ENCODE data around the gene ELAVL2.

The ELAVL2 gene

DNA sequence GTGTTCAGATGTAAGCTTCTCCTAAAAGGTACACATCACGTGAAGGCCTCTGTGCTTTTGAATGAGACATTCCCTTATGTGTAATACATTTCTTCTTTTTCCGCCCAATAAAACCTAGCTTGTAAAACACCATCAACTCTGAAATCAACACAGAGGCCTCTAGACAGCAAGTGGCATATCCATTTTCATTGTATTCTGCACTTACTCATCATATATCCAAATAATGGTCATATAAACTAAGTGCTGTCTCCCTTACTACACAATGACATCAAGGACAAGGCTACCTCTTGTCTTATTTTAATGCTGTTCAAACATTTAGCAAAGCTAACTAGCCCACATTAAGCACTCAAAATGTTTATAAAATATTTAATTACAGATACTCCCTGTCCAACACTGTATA is 108.5 kb downstream of the ELAVL2 start:
- peak; percentile 19 for DNase-seq

DNA sequence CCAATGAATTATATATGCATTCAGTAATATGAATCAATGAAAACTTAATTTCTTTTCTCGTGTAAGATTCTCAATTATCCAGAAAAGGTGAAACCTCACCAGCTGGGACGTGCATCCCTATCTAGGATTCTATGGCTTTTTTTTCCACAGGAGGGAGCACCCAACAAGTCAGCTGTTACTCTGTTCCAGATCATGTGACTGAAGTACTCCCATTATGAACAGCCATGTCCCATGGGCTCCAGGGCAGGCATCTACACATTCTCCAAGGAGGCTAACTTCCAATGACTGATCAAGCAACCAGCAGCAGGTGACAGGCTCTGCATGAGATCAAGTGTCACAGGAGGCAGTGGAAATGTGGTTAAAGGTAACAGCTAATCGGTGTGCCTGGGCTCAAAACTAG is 118.8 kb downstream of the ELAVL2 start:
- no peak for DNase-seq

DNA sequence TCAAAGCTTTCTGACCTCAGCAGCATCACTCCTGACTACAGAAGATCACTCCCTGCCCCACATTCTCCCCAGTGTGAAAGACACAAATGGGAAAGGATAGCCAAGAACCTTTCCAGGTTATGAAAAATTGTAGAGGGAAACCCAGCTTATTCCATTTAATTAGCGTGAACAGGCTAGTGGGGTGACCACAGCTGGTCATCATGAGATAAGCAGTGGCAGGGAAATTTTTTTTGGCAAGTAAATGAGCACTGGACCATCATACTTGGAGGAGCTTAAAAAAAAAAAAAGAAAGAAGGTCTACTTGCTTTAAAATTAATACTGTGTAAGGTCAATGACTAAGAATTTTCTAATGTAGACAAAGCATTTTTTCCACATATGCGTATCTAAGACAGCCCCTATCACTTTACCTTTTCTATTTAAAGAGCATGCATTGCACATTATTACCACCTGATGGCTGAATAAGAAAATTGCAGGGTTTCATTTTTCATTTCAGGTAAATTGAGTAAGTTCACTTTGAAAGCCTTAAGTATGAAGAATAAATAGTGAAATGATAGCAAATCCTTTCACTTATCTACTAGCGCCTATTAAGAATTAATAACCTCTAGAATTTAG is 123.6 kb downstream of the ELAVL2 start:
- DNase-seq: no peak

DNA sequence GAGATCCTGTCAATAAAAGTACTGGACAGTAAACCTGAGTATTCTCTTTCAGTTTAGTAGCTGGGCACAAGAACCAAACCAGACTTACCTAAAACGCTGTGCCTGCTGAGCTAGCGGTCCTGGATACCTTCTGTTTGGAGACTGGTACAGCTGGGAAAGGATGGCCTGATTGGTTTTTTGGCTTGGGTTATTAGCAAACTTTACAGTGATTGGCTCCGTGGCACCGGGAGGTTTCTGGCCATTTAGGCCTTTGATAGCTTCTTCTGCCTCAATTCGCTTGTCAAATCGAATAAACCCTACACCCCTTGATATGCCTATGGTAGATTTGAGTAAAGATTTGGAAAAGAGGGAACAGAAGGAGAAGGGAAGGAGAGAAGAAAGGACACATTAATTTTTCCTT is 124.7 kb downstream of the ELAVL2 start:
- DNase-seq: no peak

DNA sequence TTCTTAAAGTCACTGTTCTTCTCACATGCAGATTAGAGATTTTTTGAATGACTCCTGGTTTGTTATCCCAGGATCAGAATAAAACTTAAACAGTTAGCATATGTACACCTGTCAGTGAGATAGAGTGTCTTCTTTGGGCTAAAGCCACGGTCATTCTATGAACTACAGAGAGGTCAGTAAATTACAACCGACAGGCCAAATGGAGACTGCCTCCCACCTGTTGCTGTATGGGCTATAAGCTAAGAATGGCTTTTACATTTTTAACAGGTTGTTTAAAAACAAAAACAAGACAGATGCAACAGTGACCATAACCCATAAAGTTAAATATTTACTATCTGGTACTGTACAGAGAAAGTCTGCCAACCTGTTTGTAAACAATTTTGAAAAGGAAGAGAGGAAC is 125.7 kb downstream of the ELAVL2 start:
- DNase-seq: no peak

DNA sequence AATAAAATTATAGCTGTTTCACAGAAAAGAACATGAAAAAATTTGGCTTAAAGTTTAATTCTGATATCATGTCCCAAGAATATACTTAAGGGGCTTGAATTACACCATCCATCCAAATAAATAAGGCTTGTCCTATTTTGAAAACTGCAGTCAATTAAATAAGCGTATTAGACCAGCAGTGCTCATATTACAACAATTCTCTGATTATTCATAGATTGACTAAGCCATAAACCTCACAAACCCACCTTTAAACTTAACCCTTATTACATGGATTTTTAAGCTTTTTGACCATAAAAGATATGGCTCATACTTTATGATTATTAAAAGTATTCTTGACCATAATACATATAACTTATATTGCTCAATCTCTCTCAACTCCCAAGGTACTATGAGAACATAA is 127.9 kb downstream of the ELAVL2 start:
- DNase-seq: no peak

DNA sequence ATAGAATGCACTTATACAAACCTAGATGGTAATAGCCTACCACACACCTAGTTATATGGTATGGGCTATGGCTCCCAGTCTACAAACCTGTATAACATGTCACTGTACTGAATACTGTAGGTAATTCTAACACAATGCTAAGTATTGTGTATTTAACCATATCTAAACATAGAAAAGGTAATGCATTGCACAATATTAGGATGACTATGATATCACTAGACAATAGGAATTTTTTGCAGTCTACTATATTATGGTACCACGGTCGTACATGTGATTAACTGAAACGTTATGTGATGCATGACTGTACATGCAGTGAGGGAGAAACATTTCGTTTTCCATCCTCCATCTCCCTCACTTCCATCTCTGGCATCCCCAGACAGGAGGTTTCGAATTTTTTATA is 130.5 kb downstream of the ELAVL2 start:
- no peak for DNase-seq

DNA sequence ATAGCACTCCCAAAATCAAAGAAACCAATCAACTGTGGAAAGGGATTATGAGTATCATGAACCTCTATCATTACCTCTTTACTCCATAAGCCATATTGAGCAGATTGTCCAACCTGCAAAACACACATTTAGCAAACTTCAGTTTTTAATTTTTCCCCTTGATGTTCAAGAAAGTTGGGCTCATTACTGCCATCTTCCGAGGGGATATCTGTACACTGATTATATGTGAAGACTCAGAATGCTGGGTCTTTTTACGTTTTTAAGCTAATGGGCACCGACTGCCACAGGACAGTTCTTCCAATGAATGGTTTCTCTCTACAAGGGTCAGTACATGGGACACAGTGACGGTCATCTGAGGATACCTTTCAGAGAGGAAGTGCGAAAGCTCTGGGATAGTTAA is 132.7 kb downstream of the ELAVL2 start:
- DNase-seq: no peak

DNA sequence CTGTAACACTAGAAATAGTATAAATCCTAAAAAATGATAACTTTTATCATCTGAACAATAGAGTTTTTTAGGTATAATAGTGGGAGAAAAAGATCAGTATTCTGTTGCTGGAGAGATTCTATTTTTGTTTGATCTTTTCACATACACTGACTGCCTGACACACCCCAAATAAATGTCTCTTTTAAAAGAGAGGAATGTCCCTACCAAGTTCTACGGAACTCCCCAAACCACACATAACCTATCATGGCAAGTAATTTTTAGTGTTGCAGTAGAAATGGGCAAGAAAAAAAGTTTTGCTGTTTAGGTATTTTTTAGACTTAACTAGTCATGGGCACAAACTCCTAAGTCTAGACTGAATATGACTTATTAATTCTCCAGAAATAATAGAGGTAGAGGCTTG is 139.1 kb downstream of the ELAVL2 start:
- DNase-seq: no peak

DNA sequence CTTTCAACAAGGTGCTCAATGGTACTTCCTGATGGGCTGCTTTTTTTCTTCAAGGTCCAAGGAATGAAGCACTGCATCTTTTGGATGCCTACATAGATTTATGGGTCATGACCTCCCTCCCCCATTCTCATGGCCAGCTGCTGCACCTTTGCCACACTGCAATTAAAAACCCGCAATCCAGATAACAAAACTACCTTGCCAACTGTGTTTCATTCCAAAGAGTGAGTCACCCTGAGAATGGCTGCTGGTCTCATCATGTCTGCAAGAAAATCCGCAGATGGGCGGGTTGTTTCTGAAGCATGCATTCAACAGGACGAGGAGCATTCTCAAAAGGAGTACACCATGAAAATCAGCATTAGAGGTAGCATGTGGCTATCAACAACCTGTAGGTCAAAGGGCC is 139.8 kb downstream of the ELAVL2 start:
- no peak for DNase-seq

DNA sequence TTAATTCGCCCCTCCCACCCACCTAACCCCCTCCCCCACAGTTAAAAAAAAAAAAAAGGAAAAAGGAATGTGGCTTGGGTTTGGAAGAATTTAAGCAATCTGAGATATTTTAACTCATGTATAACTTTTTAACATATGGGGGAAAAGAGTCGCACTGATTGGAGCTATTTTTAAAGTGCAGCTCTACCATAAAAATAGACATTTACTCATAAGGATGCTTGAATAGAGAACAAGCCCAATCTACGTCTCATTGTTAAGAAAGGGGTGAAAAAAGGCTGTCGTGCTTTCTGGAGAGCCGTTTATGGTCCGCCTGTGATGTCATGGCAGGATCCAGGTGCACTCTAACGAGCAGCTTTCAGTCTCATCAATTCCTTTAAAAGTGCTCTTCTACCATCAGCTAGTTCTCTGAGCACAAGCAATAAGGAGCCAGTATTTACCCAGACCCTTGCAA is 142.4 kb downstream of the ELAVL2 start:
- peak; percentile 5 for DNase-seq

DNA sequence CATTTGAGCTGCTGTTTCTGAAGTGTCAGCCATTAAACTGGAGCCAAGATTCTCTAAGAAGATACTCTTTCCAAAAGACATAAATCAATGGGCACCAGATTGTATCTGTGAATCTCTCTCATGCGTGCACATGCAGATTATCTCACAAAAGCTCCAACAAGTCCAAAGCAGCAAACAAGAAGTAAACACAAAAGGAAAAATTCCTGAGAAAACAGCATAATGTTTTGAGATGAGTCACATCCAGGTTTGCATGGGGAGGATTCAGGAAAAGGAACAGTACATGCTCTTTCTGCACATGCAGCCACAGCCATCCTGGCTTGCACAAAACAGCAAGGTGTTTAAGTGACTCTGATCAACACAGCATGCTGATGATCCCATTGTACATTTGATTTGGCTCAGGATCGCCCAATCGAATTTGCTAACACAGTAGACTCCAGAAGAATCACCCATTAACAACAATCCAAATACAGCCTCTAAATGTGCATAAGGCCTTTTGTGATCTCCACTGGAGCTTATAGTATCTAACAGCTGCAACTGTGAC is 143.1 kb downstream of the ELAVL2 start:
- peak; percentile 2 for DNase-seq

DNA sequence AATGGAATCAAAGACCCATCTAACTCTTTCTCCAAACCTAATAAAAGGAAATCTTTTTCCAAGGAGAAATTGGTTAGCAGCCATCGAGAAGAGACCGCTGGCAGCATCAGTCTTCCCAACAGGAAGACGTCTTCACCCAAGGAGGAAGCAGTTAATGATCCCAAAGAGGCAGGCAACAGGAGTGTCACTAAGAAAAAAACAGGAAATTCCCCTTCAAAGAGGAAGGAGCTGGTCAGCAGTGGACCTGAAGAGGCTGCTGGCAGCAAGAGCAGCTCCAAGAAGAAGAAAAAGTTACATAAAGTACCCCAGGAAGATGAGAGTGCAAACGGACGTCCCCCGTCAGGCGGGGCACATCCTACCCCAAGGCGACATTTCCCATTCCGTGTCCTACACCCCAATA is 143.7 kb downstream of the ELAVL2 start:
- DNase-seq: no peak

DNA sequence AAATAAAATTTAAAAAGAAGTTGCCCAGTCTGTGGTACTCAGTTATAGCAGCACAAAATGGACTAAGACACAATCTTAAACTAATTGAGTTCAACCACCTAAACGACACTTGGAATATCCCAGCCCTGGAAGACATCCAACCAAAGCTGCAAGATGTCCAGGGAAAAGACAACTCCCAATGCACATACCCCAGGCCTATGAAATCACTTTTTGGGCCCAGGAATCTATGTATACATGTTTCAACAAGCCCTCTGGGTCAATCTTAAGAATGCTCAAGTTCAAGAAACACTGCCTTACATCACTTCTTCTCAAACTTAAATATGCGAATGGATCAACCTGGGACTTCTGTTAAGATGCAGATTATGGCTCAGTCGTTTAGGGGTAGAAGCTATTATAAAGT is 148.6 kb downstream of the ELAVL2 start:
- DNase-seq: no peak

DNA sequence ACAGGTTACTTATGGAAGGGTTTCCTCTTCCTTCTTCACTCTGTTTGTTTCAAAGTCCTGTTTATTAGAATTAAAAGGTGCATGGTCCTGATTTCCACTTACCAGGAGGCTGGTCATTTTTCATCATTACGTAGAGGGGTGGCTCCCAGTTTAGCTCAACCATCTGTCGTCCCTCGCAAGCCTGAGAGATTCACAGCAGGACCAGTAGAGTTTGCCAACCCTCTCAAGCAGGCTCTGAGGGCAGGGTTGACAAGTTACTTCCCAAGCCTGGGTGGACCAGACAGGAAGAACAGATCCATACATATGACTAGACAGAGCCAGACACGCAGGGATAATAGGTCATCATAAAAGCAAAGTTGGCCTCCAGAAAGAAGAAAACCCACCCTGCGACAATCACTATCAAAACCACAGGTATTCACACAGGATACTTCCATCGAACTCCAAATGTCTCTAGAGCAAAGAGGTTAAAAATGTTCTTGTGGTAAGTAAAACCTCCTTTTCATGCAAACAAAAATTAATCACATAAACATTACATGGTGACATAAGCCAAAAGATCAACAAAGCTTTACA is 151.9 kb downstream of the ELAVL2 start:
- peak; percentile 8 for DNase-seq

DNA sequence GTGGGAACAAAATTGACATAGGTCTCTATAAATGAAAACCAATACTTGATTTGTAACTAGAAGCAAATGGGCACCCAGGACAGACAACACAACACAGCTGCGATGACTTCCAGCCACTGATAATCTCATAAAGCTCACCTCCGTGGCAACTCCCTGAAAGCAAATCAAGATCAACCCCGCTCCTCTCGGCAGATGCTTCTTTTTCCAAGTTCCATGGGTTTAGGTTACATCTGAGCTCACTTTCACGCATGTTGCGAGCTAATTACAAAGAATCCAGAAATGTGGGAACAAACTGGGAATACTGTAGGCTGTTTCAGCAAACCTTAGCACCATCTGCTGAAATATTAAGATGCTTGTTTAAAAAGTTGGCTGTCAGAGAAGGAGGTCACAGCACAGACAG is 153.9 kb downstream of the ELAVL2 start:
- DNase-seq: no peak

DNA sequence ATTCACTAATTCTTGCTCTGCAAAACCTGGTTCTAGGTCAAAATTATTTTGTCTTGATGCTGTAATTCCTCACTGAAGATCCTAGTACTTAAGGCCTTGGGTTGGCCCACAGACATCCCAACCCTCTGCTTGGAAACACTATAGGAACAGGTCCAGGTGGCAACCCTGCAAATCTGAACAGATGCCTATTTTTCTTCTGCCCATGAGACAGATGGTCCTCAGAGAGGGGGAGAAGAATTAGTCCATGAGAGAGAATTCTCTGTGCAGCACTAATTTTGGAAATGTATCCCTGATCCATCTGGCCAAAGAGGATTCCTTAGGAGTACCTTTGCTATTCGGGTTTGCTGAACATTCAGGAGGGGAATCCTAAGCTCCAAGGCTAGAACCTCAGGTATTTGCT is 156.3 kb downstream of the ELAVL2 start:
- no peak for DNase-seq

DNA sequence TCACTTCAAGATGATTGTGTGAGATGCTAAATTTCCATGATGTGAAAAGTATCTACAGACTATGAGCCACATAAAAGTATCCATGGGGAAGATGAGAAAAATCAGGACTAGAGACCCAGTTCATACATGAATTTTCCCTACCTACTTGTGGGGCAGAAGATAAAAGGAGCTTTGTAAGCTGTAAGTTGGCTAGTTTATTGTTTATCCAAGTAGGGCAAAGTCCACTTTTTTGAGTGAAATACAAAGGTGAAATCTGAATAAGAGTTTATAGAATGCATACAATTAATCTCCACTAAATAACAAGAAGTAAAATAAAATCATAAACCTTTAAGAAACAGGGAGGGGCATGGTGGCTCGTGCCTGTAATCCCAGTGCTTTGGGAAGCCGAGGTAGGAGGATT is 160.4 kb downstream of the ELAVL2 start:
- no peak for DNase-seq

DNA sequence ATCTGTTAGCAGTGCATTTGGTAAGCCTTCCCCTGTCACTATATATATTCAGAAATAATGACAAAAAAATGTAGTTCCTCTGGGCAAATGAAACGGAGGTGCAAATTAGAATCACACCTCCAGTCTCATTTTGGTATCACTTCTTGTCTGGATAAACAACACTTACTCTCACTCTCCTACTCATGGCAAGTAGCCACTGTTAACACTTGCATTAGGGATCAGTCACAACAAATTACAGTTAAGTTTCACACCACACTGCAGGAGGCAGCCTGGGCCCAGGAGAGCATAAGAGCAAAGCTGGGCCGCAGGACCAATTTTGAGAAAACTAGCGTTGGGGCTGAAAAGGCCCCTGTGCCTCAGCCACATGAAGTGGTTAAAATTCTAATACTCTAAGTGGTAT is 161.0 kb downstream of the ELAVL2 start:
- DNase-seq: no peak

DNA sequence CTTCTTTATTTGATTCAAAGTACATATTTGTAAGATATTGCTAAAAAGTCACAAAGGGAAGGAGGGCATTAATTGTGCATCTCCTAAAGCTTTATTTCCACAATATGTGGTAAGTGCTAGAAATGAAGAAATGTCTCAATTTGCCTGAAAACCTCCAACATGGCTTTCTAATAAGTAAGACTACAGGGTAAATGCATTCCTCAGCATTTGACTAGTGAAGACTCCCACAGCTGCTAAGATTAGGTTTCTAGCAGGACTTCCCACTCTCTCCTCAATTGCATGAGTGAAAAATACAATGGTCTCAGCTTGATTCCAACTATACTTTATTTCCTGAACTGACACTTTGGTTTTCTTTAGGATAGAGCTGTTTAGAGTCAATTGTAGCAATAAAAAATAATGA is 162.1 kb downstream of the ELAVL2 start:
- no peak for DNase-seq

DNA sequence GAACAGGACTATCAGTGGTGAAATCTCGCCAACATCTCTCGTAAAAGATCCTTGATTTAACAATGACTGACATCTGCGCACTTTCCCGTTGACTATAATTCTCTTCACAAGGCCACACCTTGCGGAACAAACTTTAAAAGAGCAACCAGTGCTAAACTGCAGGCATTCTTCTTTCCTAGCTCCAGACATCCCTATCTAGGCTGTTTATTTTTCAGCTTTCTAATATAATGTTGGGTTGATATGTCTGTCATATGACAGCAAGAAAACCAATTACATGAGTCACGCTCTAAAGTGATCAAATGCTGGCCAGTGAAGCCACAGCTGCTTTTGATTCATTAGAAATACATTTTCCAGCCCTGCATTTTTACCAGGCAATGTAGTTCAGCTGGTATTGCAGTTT is 162.5 kb downstream of the ELAVL2 start:
- no peak for DNase-seq

DNA sequence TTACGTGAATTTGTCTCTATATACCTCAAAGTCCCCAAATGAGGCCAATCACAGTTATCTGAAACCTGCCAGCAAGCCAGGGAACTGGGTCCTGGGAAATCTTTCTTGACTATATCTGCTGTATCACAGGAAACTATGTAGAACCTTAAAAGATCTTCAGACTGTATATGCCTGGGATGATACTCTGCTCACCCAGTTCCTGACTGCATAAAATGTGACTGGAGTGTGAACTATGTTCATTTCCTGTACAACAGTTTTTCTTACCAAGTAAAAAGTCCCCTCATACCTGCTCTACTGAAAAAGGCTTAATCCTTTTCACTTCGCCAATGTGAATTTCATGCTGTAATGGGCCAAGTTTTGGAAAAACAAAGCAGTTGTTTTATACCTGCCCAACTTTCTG is 162.9 kb downstream of the ELAVL2 start:
- DNase-seq: no peak

DNA sequence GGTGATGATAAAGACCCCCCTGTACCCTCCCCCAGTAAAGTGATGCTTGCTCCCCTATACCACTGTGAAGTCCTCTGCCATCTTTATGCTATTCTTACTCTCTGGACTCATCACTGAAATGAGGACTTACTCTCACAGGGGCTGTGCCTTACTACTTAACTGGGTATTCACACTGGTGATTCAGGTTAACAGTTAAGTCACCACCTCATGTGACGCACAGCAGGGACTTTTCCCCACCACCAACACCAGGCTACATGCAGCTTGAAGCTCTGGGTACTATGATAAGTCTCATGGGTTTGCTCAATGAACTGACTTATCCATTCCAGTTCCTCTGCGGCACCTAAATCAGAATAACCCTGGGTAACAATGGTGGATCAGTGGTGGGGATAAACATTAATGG is 163.7 kb downstream of the ELAVL2 start:
- DNase-seq: no peak

DNA sequence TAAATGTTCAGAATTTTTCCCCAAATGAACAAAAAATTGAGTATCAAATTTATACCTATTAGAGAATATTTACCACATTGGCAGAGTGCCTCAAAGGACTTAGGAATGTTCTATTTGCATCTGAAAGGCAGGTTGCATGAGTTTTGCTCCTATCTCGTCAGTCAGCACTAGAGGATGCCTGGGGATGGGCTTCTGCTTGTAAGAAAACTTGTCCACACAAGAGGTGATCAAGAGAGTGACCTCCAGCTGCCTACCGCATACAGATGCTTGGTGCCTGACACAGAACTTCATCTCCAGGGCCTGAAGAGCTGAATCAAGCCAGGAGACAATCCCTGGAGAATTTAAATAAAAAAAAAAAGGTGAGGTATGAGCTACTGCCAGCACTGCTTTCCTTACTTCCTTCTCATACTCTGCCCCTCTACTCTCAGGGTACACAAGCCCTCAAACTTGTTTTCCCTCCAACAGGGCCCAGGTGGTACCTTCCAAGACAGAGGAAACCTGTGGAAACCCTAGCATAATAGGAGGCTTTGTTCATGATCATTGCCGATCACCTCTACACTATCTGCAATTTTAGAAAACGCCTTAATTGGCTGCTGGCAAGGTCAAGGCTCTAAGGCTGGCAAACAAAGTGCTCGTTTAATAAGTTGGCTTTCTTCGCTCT is 166.6 kb downstream of the ELAVL2 start:
- DNase-seq: no peak
